Endodermal cell (in vitro differentiated cells): Measurements from ENCODE around the gene TMUB2. TPM values are rescaled to one million over a fixed set of nuclear protein-coding genes. Genes with fewer than 3 reads are reported as not detected.
A peak's percentile ranks its signal among the peaks of the same experiment; 100 is the strongest.

Experiments
- DNase-seq: peaks from one replicate; pipeline ENCODE4 v3.0.0-alpha.2; 2017
- H3K27ac ChIP-seq: 2 replicates; pipeline ENCODE4 v1.5.1; 2013; ENCODE audit warnings: mild to moderate bottlenecking, low read depth, low read length, moderate library complexity
- H3K27me3 ChIP-seq: 2 replicates; pipeline ENCODE4 v1.6.1; 2013; ENCODE audit warnings: mild to moderate bottlenecking, low read length, moderate library complexity; ENCODE audit not compliant: insufficient read depth, control insufficient read depth, poor library complexity, severe bottlenecking
- H3K36me3 ChIP-seq: 2 replicates; pipeline ENCODE4 v1.7.0; 2013; ENCODE audit warnings: mild to moderate bottlenecking, low read length, moderate library complexity; ENCODE audit not compliant: control insufficient read depth, insufficient read depth
- H3K4me1 ChIP-seq: one replicate; pipeline ENCODE4 v1.7.0; 2013; ENCODE audit warnings: low read length; ENCODE audit not compliant: control insufficient read depth, insufficient read depth
- H3K4me3 ChIP-seq: 2 replicates; pipeline ENCODE4 v1.5.1; 2013; ENCODE audit warnings: mild to moderate bottlenecking, low read length, moderate library complexity
- H3K9ac ChIP-seq: 2 replicates; pipeline ENCODE4 v1.6.1; 2013; ENCODE audit warnings: mild to moderate bottlenecking, low read length, moderate library complexity; ENCODE audit not compliant: poor library complexity, severe bottlenecking; ENCODE audit errors: extremely low read depth
- H3K9me3 ChIP-seq: 2 replicates; pipeline ENCODE4 v1.6.1; 2013; ENCODE audit warnings: mild to moderate bottlenecking, low read length, moderate library complexity; ENCODE audit not compliant: control insufficient read depth
- H3K27ac Mint-ChIP-seq: 2 replicates; pipeline ENCODE4 v1.8.0; 2020; ENCODE audit warnings: mixed read lengths
- H3K27me3 Mint-ChIP-seq: 2 replicates; pipeline ENCODE4 v1.8.0; 2021; ENCODE audit warnings: mild to moderate bottlenecking, mixed read lengths; ENCODE audit not compliant: insufficient read depth
- H3K36me3 Mint-ChIP-seq: 2 replicates; pipeline ENCODE4 v1.8.0; 2020; ENCODE audit warnings: low read depth, mixed read lengths
- H3K4me1 Mint-ChIP-seq: 2 replicates; pipeline ENCODE4 v1.8.0; 2020; ENCODE audit warnings: mixed read lengths
- H3K4me3 Mint-ChIP-seq: 2 replicates; pipeline ENCODE4 v1.8.0; 2020; ENCODE audit warnings: mild to moderate bottlenecking, moderate library complexity, mixed read lengths
- H3K9me3 Mint-ChIP-seq: 2 replicates; pipeline ENCODE4 v1.8.0; 2020; ENCODE audit warnings: mild to moderate bottlenecking, mixed read lengths
- WGBS, 2 experiments: methylation state at CpG; one replicate each; pipeline versions ENCODE4 v1.1.5 to v1.1.7; 2013; ENCODE audit warnings: missing lambda C conversion rate in 2 of 2, mixed read lengths in 1 of 2; ENCODE audit not compliant: insufficient coverage in 1 of 2, insufficient read length in 1 of 2; 5-methylcytosine and 5-hydroxymethylcytosine counted together
- total RNA-seq, 2 donors: library from RNA; stranded (reverse); fragmentation: NEBNext Ultra II Directional in 1 of 2; extraction: Animal tissue kit (Norgen Biotek cat#: 25700) in 1 of 2; gene quantifications; 2 replicates in 1 of 2; 3 replicates in 1 of 2; pipeline ENCODE4 v1.2.1, GENCODE V29; 2021
- TF ChIP-seq, protein P1 (sequence below): fragments of 200-600 bp; sonication (generic); conservative IDR thresholded peaks from 2 replicates; pipeline ENCODE4 v1.5.0; 2021; ENCODE audit warnings: antibody characterized with exemption, mild to moderate bottlenecking

TMUB2 gene
- total RNA-seq, 2 donors from 2014 or later: 28.8 to 33.1 TPM

GRCh38 chr17:44149750-44150329, 36.9 kb upstream of the TMUB2 start:
- Histone ChIP-seq H3K9ac (no peak overlapping the region), H3K27ac (no peak overlapping the region), H3K27me3 (no peaks in the 10 kb centered on the region), H3K9me3 (no peaks in the 10 kb centered on the region), H3K36me3 (peaks cover 56% of the 10 kb centered on the region), H3K4me1 (peaks cover 25% of the 10 kb centered on the region), H3K4me3 (no peak overlapping the region)
- Mint-ChIP-seq H3K27ac (peak overlapping the region; percentile 77), H3K4me3 (no peak overlapping the region), H3K36me3 (peaks cover 53% of the 10 kb centered on the region), H3K4me1 (peaks cover 37% of the 10 kb centered on the region), H3K9me3 (no peaks in the 10 kb centered on the region), H3K27me3 (no peaks in the 10 kb centered on the region)
- TF ChIP-seq, protein P1, sequence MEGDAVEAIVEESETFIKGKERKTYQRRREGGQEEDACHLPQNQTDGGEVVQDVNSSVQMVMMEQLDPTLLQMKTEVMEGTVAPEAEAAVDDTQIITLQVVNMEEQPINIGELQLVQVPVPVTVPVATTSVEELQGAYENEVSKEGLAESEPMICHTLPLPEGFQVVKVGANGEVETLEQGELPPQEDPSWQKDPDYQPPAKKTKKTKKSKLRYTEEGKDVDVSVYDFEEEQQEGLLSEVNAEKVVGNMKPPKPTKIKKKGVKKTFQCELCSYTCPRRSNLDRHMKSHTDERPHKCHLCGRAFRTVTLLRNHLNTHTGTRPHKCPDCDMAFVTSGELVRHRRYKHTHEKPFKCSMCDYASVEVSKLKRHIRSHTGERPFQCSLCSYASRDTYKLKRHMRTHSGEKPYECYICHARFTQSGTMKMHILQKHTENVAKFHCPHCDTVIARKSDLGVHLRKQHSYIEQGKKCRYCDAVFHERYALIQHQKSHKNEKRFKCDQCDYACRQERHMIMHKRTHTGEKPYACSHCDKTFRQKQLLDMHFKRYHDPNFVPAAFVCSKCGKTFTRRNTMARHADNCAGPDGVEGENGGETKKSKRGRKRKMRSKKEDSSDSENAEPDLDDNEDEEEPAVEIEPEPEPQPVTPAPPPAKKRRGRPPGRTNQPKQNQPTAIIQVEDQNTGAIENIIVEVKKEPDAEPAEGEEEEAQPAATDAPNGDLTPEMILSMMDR: no peak
- WGBS, 2 experiments: 97 to 100% methylated on average over 3 to 4 of the region's 4 CpGs
- DNase-seq: no peak

DNA sequence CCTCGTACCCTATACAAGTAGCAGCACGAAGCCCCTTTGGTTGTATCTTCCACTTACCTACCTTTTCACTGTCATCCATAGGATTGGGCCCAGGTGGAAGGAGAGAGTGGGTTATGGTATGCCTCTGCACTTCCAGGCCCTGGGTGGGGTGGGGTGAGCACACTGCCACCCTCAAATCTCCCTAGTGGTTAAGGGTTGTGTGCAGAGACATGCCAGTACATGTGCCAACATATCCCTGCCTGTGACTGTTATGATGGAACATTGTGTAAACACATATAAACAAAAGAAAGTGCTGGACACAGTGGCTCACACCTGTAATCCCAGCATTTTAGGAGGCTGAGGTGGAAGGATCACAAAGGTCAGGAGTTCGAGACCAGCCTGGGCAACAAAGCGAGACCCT, 33.9 kb upstream of the TMUB2 start:
- H3K27ac Mint-ChIP-seq: no peak overlapping the region
- WGBS, 2 experiments: 97 to 100% methylated on average over 1 to 3 of the region's 4 CpGs
- Histone ChIP-seq H3K9me3 (no peaks in the 10 kb centered on the region), H3K36me3 (peaks cover 75% of the 10 kb centered on the region), H3K27ac (no peak overlapping the region), H3K4me1 (peaks cover 8% of the 10 kb centered on the region), H3K9ac (no peak overlapping the region), H3K4me3 (no peak overlapping the region), H3K27me3 (no peaks in the 10 kb centered on the region)
- peaks cover 65% of the 10 kb centered on the region for H3K36me3 Mint-ChIP-seq
- no peaks in the 10 kb centered on the region for H3K9me3 Mint-ChIP-seq
- DNase-seq: no peak
- H3K27me3 Mint-ChIP-seq: no peaks in the 10 kb centered on the region
- no peak overlapping the region for H3K4me3 Mint-ChIP-seq
- TF ChIP-seq, protein P1: no peak
- H3K4me1 Mint-ChIP-seq: peaks cover 15% of the 10 kb centered on the region

DNA sequence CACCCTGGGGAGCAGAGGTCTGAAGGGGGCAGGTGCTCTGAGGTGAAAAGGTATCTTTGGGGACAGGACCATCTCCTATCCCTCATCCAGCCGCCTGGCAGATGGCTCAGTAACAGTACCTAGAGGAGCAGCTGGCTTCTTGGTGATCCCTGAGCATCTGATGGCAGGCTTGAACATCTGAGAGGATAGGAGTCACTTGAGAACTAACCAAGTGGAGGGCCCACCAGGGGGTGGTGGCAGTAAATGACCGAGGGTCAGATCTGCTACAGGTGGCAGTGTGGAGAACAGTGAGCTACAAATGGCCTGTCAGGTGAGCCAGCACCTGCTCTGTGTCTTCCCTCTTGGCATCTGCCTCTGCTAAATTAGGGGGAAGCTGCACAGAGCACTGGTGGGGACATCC, 31.3 kb upstream of the TMUB2 start:
- peaks cover 8% of the 10 kb centered on the region for H3K4me1 ChIP-seq
- H3K27ac ChIP-seq: no peak overlapping the region
- 93 to 100% methylated on average over 1 to 2 of the region's 2 CpGs for WGBS, 2 experiments
- H3K9ac ChIP-seq: no peak overlapping the region
- Mint-ChIP-seq H3K9me3 (no peaks in the 10 kb centered on the region), H3K27me3 (no peaks in the 10 kb centered on the region), H3K27ac (peak overlapping the region; percentile 46), H3K4me3 (no peak overlapping the region), H3K36me3 (peaks cover 60% of the 10 kb centered on the region), H3K4me1 (peaks cover 10% of the 10 kb centered on the region)
- H3K4me3 ChIP-seq: no peak overlapping the region
- TF ChIP-seq, protein P1: no peak
- no peaks in the 10 kb centered on the region for H3K27me3 ChIP-seq
- H3K36me3 ChIP-seq: peaks cover 75% of the 10 kb centered on the region
- peak; percentile 56 for DNase-seq
- no peaks in the 10 kb centered on the region for H3K9me3 ChIP-seq
